ENCODE data around the gene SH3RF2.
"Not testable (repeated sequence)": the region's sequence is repeated elsewhere in the genome, so short reads cannot be mapped to it uniquely, and the experiment has no call there.

Gene SH3RF2

DNA sequence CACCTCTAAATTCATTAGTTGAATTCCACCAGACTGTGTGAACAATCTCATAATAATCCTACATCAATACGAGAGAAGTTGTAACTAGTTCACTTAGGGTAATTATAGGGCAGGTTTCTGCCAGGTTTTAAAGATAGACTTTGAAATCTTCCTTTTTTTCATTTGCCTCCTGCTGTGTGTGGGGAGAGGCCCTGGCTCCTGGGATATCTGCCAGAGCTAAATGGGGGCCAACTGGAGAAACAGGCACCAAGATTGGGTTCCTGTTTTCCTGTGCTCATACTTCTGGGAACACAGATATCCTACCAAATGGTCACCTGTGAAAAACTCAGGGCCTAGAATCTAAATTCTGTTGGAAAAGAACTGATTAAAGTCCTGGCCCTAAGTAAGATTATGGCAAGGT, 42.3 kb downstream of the SH3RF2 start:
- no peak for DNase-seq (ENCODE audit: low read depth in 2 of 2)

DNA sequence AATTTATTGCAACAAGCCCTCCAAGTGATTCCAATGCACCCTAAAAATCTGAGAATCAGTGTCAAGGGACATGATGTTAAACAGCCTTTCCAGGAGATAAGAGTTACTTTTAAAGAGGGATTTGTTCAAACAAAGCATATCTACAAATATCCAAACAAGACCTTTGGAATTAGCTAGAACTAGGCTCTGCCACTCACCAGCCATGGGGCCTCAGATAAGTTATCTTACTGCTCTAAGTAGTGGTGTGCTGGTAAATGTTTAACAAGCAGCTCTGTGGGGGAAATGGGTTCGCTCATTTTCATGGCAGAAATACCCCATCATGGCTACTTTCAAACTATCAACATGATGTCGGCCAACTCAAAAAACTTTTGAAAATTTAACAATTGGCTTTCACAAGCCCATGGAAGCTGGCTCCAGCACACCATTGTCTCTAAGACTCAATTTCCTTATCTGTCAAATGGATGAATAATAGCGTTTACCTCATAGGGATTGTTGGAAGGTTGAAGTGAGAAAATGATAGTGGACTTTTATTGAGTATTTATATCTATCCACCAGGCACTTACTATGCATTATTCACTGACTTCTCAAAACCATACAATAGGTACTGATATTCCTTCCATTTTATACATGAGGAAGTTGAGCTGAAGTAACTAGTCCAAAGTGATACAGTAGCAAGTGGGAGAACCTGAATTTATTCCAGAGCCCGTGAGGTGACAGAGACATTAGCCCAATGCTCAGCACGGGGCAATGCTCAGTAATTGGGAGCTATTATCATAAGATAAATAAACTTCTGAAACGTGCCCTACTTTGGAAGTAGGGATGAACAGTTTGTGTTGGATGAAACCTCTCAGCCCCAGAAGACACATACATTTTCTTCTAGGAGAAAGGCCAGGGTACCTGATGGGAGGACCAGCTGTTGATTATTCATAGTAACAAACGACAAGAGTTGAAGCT, 43.2 kb downstream of the SH3RF2 start:
- DNase-seq (ENCODE audit: low read depth in 2 of 2): no peak

DNA sequence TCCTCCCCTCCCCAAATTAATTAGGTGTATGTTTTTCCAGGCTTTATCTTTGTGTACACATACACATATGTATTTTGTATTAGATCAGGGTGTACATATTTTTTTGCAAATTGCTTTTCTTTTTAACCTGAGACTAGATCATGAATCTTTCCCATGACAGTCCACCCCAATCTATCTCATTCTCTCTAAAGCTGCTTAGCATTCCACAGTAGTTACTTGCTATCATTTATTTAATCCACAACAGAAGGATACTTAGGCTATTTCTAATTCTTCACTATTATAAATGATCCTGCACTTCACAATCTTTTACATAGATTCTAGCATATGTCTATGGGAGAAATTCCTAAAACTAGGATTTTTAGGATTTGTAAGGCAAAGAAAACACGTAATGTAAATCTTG, 43.9 kb downstream of the SH3RF2 start:
- DNase-seq (ENCODE audit: low read depth in 2 of 2): no peak

DNA sequence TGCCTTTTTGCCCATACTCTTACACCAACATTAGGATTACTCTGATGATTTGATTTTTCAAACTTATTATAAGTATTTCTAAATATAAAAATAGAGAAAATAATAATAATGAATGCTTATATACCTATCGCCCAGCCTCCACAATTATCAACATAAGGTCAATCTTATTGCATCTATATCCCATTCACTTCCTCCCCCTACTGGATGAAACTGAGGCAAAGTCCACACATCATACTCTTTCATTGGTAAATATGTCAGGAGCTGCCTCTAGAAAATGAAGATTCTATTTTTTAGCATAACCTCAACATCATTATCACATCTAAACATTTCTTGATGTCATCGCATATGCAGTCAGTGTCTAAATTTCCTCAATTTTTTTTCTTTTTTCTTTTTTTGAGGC, 44.3 kb downstream of the SH3RF2 start:
- DNase-seq (ENCODE audit: low read depth in 2 of 2): no peak

DNA sequence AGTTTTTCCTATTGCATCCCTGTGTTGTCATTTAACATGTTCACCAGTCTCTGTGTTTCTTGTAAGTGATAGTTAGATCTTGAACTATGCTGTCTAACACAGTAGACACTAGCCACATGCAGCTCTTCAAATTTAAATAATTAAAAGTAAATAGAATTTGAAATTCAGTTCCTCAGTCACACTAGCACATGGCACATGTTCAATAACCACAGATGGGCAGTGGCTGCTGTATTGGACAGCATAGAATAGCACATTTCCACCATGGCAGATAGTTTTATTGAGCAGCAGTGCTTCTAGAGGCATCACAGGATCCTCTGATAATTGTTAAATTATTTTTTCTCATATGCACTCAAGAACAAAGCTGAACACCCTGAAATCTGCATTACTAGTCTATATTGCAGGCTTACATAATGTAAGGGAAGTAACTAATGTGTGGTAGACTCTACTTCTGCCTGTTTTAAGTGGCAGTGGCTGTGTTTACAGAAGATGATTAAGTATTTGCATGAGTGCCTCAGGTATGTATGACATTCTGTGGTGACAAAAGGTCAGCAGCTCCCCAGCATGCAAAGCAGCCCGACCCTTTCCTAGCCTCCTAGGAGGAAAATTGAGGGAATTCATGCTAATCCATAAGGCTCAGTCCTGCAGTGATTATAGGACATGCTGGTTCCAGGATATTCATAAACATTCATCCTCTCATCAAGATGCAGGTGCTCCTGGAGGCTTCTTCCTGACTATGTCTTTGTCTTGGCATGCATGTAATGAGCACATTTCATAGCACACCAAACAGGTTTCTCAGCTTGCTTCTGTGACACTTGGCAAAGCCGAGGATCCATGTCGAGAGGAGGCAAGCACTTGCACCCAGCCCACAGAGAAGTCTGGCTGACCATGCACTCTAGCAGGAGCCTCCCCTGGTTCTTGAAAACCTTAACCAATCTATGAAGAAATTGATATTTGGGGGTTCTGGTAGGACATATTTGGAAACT, 45.5 kb downstream of the SH3RF2 start:
- no peak for DNase-seq (ENCODE audit: low read depth in 2 of 2)

DNA sequence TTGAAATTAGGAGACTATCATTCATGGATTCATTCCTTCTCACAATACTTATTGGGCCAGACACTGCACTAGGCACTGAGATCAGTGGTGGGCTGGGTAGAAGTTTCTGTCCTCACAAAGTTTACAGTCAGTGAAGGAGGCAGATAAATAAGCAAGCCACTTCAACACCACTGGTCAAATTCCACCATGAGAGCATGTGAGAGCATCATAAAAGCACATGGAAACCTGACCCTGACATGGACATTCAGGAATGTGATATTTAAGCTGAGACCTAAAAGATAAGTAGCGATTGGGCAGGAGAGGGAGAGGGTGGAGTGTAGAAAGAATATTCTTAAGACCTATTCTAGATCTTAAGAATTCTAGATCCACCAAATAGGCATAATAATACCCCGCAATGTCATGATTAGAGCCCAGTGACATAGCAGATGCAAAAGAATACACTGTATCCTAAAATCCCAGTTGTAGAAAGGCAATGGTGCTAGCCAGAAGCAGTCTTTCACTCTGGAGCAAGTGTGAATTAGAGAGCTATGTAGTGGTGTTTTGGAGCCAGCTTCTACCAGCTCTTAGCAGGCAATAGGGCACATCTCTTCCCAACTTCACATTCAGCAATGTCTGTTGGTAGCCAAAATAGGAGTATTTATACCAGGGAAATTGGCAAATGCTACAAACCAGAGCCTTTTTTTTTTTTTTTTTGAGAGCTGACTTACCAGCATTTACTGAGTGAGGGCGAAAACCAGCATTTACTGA, 46.4 kb downstream of the SH3RF2 start:
- DNase-seq (ENCODE audit: low read depth in 2 of 2): no peak

DNA sequence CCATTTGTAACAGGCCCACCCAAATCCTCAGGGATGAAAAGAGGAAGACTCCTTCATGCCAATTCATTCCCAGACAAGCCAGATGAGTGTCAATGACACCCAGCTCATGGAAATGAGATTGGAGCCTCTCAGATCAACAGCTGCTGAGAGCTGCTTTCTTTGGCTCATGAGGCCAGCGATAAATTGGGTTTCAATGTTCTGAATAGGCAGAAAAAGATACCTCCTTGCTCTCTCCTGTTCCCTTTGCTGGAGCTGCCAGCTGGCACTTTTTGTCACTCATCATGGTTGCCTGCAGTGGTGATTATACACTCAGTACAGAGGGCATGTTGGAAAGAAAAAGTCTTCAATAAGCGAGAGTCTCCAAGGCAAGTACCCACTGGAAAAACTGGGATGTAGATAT, 47.1 kb downstream of the SH3RF2 start:
- no peak for DNase-seq (ENCODE audit: low read depth in 2 of 2)

DNA sequence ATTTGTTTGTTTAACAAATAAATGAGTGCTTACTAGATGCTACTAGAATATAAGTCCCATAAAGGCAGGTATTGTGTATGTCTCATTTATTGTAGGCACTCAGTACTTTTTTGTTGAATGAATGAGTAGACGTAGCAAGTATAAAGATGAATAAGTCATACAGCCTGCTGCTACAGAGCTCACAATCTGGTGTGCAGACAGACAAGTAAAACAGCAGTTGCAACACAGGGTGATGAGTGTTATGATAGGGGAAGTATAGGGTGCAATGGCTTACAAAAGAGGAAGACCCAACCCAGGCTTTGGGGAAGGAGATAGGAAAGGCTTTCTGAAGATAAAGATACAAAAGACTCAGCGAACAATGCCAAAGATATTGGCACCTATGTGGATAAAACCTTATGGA, 47.7 kb downstream of the SH3RF2 start:
- no peak for DNase-seq (ENCODE audit: low read depth in 2 of 2)

DNA sequence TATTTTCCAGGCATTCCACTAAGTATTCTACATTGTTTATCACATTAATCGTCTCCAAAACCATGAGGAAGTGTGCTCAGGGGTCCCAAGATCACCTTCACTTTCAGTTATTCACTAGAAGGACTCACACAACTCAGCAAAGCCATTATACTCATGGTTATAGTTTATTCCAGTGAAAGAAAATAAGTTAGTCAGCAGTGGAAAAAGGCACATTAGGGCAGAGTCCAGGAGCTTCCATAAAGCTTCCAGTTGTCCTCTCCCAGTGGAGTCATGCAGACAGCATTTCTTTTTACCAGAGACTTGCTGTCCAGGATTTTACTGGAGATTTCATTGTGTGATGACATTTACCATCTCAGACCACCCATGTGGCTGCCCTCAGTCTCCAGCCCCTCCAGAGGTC, 51.5 kb downstream of the SH3RF2 start:
- no peak for DNase-seq (ENCODE audit: low read depth in 2 of 2)

DNA sequence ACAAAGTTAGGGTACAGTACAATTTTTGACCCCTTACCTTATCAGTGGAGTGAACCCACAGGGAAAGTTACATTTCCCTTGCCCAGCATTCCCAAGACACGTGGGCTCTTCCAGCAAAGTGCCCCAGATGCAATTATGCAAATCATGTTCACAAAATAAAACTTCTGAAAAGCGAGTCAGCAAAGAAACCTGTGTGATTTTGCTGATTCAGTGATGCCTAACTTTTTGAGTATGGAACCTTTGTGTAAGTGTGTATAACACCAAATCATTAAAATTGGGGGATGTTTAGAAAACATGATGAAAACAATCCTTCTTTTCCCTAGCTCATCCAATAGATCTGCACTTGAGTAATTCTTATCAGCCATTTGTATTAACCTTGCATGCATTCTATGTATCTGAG, 52.6 kb downstream of the SH3RF2 start:
- no peak for DNase-seq (ENCODE audit: low read depth in 2 of 2)

DNA sequence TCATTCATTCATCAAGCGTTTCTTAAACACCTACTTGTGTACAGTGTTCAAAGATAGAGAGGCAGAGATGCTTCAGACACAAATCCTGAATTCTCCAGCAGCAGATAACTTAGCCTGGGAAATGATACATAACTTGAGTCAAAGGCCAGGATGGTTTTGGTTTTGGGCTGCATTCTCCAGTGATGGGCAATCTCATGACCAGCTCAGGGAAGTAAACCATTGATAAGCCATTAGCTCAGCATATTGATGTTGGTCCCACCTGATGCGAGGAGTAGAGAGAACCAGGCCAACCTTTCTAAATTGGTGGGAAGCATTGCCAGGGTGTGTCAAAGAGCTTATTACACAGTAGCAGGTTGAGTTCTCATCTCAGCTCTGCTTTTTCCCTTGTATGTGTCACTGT, 53.0 kb downstream of the SH3RF2 start:
- no peak for DNase-seq (ENCODE audit: low read depth in 2 of 2)

DNA sequence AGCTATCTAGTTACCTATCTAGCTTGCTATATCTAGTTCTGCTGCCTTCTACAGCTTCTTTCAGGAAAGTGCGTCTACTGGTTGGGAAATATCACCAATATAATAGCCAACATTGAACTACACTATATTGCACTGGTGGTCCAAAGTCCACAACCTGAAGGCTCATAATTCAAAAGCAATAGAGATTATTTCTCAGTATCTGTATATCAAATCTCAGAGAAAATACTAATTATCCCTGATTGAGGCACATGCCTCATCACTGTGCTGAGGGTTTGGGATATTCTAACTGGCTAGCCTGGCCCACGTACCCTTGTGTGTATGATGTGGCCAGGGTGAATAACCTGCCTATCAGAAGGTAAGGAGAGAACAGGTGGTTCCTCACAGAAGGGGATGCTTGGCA, 53.8 kb downstream of the SH3RF2 start:
- no peak for DNase-seq (ENCODE audit: low read depth in 2 of 2)

DNA sequence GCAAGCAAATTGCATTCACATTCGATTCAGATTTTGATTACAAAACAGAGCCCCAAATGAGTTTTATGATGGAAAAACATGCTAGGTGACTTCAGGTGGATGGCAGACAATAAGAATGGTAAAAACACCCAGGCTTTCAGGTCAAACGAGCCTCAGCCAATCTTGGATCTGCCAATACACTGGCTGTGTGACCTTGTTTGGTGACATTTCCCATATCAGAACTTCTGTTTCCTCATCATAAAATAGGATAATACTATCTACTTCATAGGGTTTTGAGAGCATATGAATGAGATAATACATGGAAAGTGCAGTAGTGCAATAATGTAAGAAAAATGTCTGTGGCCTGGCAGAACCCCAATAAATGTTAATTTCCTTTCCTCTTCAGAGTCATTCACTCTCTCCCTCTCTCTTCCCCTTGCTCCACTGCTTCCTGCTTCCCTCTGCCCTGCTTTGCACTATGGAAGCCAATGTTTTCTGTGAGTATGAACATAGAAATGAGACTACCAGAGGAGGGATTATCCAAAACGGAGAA, 54.7 kb downstream of the SH3RF2 start:
- no peak for DNase-seq (ENCODE audit: low read depth in 2 of 2)

DNA sequence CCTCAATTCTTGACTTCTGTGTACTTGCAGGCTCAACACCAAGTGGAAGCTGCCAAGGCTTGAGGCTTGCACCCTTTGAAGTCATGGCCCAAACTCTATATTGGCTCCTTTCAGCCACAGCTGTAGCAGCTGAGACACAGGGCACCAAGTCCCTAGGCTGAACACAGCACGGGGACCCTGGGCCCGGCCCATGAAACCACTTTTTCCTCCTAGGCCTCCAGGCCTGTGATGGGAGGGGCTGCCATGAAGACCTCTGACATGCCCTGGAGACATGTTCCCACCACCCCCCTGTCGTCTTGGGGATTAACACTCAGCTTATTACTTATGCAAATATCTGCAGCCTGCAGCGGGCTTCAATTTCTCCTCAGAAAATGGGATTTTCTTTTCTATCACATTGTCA, 57.2 kb downstream of the SH3RF2 start:
- not testable (repeated sequence) for DNase-seq (ENCODE audit: low read depth in 2 of 2)

DNA sequence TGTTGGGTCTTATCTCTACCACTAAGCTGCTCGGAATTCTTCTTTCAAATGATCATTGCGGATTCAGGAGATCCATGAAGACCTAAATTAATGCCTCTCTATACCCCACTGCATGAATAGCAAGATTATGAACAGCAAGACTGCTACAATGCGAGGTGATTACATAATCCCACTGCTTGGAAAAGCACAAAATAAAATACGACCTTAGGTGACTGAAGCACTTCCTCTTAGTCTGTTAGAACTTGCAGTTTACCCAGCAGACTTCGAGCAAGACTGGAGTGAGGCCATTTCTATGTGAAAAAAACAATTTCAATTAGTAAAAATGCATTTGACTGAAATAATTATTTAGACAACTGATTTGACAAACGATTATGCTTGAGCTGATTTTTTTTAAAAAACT, 59.8 kb downstream of the SH3RF2 start:
- DNase-seq (ENCODE audit: low read depth in 2 of 2): no peak

DNA sequence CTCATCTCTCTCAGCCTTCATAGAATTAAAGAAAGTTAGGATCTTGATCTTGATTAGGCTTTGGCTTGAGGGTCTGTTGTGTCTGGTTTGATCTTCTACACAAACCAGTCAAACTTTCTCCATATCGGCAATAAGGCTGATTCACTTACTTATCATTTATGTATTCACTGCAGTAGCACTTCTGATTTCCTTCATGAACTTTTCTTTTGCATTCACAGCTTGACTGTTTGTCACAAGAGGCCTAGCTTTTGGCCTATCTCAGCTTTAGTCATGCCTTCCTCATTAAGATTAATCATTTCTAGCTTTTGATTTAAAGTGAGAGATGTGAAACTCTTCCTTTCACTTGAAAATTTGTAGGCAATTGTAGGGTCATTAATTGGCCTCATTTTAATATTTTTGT, 62.8 kb downstream of the SH3RF2 start:
- no peak for DNase-seq (ENCODE audit: low read depth in 2 of 2)

DNA sequence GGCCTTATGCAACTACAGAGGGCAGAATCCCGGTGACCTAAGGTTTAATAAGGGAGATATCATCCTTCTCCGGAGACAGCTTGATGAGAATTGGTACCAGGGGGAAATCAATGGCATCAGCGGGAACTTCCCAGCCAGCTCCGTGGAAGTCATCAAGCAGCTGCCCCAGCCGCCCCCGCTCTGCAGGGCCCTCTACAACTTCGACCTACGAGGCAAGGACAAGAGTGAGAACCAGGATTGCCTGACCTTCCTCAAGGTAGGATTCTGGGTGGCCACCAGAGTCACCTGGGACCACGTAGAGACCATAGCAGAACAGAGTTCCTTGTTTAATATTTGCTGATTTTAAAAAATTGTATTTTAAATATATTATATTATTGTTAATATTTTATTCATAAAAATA, 63.7 kb downstream of the SH3RF2 start:
- DNase-seq (ENCODE audit: low read depth in 2 of 2): no peak

DNA sequence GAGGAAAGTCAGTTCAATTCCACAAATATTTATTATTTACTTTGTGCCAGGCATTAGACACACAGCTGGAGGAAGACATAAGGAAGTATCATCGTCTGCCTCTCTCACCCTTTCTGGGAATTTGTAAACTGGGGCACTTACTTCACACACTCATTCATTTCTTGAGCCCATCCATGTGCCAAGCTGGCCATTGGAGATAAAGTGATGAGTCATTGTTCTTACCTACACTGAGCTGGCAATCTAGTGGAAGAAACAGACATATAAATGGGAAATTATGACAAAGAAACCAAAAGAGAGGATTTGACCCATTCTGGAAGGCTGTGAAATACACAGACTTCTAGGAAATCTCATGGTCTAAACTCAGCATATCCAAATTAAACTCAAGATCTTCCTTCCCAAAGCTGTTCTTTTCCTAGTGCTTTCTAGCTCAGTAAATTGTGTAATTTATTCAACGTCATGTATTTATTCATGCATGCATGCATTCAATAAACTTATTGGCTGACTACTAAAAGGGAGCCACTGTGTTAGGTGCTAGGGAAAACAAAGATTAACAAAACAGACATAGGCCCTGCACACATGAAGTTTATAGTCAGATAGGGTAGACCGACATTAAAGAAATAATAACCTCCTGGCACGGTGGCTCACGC, 65.3 kb downstream of the SH3RF2 start:
- no peak for DNase-seq (ENCODE audit: low read depth in 2 of 2)

DNA sequence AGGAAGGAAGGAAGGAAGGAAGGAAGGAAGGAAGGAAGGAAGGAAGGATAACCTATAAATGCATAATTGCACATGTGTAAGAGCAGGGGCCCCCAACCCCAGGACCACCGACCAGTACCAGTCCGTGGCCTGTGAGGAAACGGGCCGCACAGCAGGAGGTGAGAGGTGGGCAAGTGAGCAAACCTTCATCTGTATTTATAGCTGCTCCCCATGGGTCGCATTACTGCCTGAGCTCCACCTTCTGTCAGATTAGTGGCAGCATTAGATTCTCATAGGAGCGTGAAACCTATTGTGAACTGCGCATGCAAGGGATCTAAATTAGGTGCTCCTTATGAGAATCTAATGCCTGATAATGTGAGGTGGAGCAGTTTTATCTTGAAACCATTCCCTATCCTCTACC, 66.1 kb downstream of the SH3RF2 start:
- no peak for DNase-seq (ENCODE audit: low read depth in 2 of 2)

DNA sequence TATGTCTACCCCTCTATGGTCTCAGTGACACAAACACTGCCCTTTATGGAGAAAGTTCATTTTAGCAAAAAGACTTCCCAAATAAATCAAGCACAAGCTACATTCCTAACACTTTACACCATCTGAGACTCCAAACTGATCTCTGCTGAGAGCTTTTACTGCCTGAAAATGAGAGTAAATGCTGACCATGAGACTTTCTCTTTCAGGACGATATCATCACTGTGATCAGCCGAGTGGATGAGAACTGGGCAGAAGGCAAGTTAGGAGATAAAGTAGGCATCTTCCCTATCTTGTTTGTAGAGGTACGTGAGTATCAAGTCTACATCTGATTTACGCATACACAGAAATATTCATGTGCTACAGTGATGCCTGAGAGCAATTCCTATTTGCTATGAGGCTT, 67.5 kb downstream of the SH3RF2 start:
- no peak for DNase-seq (ENCODE audit: low read depth in 2 of 2)

DNA sequence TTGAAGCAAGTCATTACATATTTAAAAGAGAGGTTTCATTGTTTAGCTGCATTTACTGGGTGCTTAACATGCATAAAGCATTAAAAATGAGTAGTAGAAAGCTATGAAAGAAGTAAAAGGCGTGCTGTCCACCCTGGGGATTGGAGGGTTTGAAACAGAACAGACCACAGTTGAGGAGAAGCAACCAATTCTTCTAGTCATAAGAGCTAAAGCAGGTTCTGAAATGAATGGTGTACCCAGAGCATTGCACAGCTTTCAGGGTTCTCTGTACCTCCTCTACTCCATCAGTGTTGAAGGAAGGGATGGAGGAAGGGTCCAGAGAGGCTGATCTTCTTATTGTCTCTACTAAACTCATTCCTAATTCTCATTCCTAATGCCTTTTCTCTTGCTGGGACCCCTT, 68.9 kb downstream of the SH3RF2 start:
- no peak for DNase-seq (ENCODE audit: low read depth in 2 of 2)
